ENCODE measurements around the gene LTBP2. TPM values are rescaled to one million over a fixed set of nuclear protein-coding genes. Genes with fewer than 3 reads are reported as not detected.

The LTBP2 gene
- total and polyA plus RNA-seq, 3 experiments from 2014 or later = 0.24 to 0.83 (median 0.42) TPM

- Mint-ChIP-seq H3K4me3 (peak overlapping the region in 1 of 7 donors; percentile 12), H3K9me3 (no peaks in the 10 kb centered on the region)
- CTCF ChIA-PET = interaction anchor here (1.0 to 8.1 kb wide), 2 partner anchors 12 to 32 kb away, joined by 4 to 92 read pairs; partner anchors contain the start of gene LTBP2
Observed at GRCh38 chr14:74622257-74622656, 10.2 kb upstream of the LTBP2 start.

GRCh38 chr14:74621556-74621955 lies 9.5 kb upstream of the LTBP2 start:
- Histone ChIP-seq H3K4me1 (ENCODE audit: insufficient read depth, low read length) (peaks cover 46% of the 10 kb centered on the region), H3K4me3 (ENCODE audit: low read length) (no peak overlapping the region), H3K27me3 (ENCODE audit: insufficient read depth, low read length, poor library complexity, severe bottlenecking) (no peaks in the 10 kb centered on the region), H3K27ac (ENCODE audit: low read depth, low read length) (no peak overlapping the region), H3K9me3 (ENCODE audit: low read length) (no peaks in the 10 kb centered on the region), H3K36me3 (ENCODE audit: insufficient read depth, low read length) (no peaks in the 10 kb centered on the region)
- ChIA-PET CTCF (interaction anchor here (8.1 kb wide), 1 partner anchor 11 kb away, joined by 92 read pairs; the partner anchor contains the start of gene LTBP2), POLR2A (no interaction called here)
- Mint-ChIP-seq H3K4me3 (peak overlapping the region in 1 of 7 donors; percentile 28), H3K4me1 (peaks cover 55 to 62% (median 57%) of the 10 kb centered on the region in 3 donors), H3K27me3 (peaks cover 0 to 10% of the 10 kb centered on the region in 2 donors), H3K27ac (peak overlapping the region in 1 of 8 donors; percentile 50), H3K9me3 (no peaks in the 10 kb centered on the region), H3K36me3 (no peaks in the 10 kb centered on the region)
- DNase-seq = no peak

More at GRCh38 chr14:74622257-74622656, 10.2 kb upstream of the LTBP2 start:
- Histone ChIP-seq H3K27ac (ENCODE audit: low read depth, low read length) (no peak overlapping the region), H3K4me1 (ENCODE audit: insufficient read depth, low read length) (peaks cover 44% of the 10 kb centered on the region), H3K9me3 (ENCODE audit: low read length) (no peaks in the 10 kb centered on the region), H3K27me3 (ENCODE audit: insufficient read depth, low read length, poor library complexity, severe bottlenecking) (no peaks in the 10 kb centered on the region), H3K4me3 (ENCODE audit: low read length) (no peak overlapping the region), H3K36me3 (ENCODE audit: insufficient read depth, low read length) (no peaks in the 10 kb centered on the region)
- peaks cover 57 to 61% (median 58%) of the 10 kb centered on the region in 3 donors for H3K4me1 Mint-ChIP-seq
- H3K36me3 Mint-ChIP-seq = no peaks in the 10 kb centered on the region
- DNase-seq = no peak
- H3K27me3 Mint-ChIP-seq = peaks cover 0 to 10% of the 10 kb centered on the region in 2 donors
- POLR2A ChIA-PET = no interaction called here
- H3K27ac Mint-ChIP-seq = peak overlapping the region in 3 of 8 donors; percentile 3 to 50 (median 47)

GRCh38 chr14:74620923-74621322 lies 8.9 kb upstream of the LTBP2 start:
- Mint-ChIP-seq H3K4me1 (peaks cover 61 to 68% (median 63%) of the 10 kb centered on the region in 3 donors), H3K27ac (peak overlapping the region in 7 of 8 donors; percentile 42 to 97 (median 59)), H3K4me3 (peak overlapping the region in 6 of 7 donors; percentile 28 to 87 (median 67)), H3K27me3 (peaks cover 0 to 10% of the 10 kb centered on the region in 2 donors), H3K36me3 (no peaks in the 10 kb centered on the region), H3K9me3 (no peaks in the 10 kb centered on the region)
- Histone ChIP-seq H3K4me1 (ENCODE audit: insufficient read depth, low read length) (peaks cover 46% of the 10 kb centered on the region), H3K9me3 (ENCODE audit: low read length) (no peaks in the 10 kb centered on the region), H3K27ac (ENCODE audit: low read depth, low read length) (no peak overlapping the region), H3K27me3 (ENCODE audit: insufficient read depth, low read length, poor library complexity, severe bottlenecking) (no peaks in the 10 kb centered on the region), H3K4me3 (ENCODE audit: low read length) (no peak overlapping the region), H3K36me3 (ENCODE audit: insufficient read depth, low read length) (no peaks in the 10 kb centered on the region)
- ChIA-PET CTCF (interaction anchor here (0.7 to 8.1 kb wide), 3 partner anchors 11 to 18 kb away, joined by 3 to 92 read pairs (median 3); partner anchors contain the start of gene LTBP2), POLR2A (no interaction called here)
- no peak for DNase-seq

- peak overlapping the region; percentile 30 to 87 (median 62) for H3K4me3 Mint-ChIP-seq
- ChIA-PET CTCF (interaction anchor here (0.7 to 8.1 kb wide), 3 partner anchors 10 to 18 kb away, joined by 3 to 92 read pairs (median 3); partner anchors contain the start of gene LTBP2), POLR2A (no interaction called here)
- no peak overlapping the region for H3K4me3 ChIP-seq (ENCODE audit: low read length)
- H3K9me3 ChIP-seq (ENCODE audit: low read length) = no peaks in the 10 kb centered on the region
- H3K4me1 ChIP-seq (ENCODE audit: insufficient read depth, low read length) = peaks cover 46% of the 10 kb centered on the region
- no peaks in the 10 kb centered on the region for H3K36me3 Mint-ChIP-seq
- peaks cover 0 to 14% of the 10 kb centered on the region in 2 donors for H3K27me3 Mint-ChIP-seq
- H3K9me3 Mint-ChIP-seq = no peaks in the 10 kb centered on the region
- H3K36me3 ChIP-seq (ENCODE audit: insufficient read depth, low read length) = no peaks in the 10 kb centered on the region
- DNase-seq = peak in 1 of 5 donors; percentile 57
- H3K27ac Mint-ChIP-seq = peak overlapping the region in 7 of 8 donors; percentile 43 to 97 (median 68)
- H3K27ac ChIP-seq (ENCODE audit: low read depth, low read length) = no peak overlapping the region
- peaks cover 66 to 73% (median 67%) of the 10 kb centered on the region in 3 donors for H3K4me1 Mint-ChIP-seq
- no peaks in the 10 kb centered on the region for H3K27me3 ChIP-seq (ENCODE audit: insufficient read depth, low read length, poor library complexity, severe bottlenecking)
Observed at GRCh38 chr14:74620497-74620921, 8.5 kb upstream of the LTBP2 start.

GRCh38 chr14:74619672-74620131 lies 7.7 kb upstream of the LTBP2 start:
- CTCF ChIA-PET = interaction anchor here (1.6 to 8.1 kb wide), 5 partner anchors 10 to 143 kb away, joined by 3 to 92 read pairs (median 10); partner anchors contain the start of genes LTBP2 and YLPM1
- peak overlapping the region in 6 of 8 donors; percentile 43 to 97 (median 72) for H3K27ac Mint-ChIP-seq
- H3K4me1 ChIP-seq (ENCODE audit: insufficient read depth, low read length) = peaks cover 46% of the 10 kb centered on the region

GRCh38 chr14:74618078-74618952 lies 6.3 kb upstream of the LTBP2 start:
- peak overlapping the region; percentile 32 for H3K27ac ChIP-seq (ENCODE audit: low read depth, low read length)
- Mint-ChIP-seq H3K36me3 (no peaks in the 10 kb centered on the region), H3K27ac (peak overlapping the region; percentile 91 to 97 (median 94)), H3K4me1 (peaks cover 78 to 87% (median 79%) of the 10 kb centered on the region in 3 donors), H3K9me3 (no peaks in the 10 kb centered on the region), H3K27me3 (peaks cover 0 to 13% of the 10 kb centered on the region in 2 donors), H3K4me3 (peak overlapping the region; percentile 63 to 85 (median 78))
- peak; percentile 60 to 92 (median 71) for DNase-seq
- H3K27me3 ChIP-seq (ENCODE audit: insufficient read depth, low read length, poor library complexity, severe bottlenecking) = no peaks in the 10 kb centered on the region
- peak overlapping the region; percentile 47 for H3K4me3 ChIP-seq (ENCODE audit: low read length)
- ChIA-PET CTCF (interaction anchor here (0.5 to 8.1 kb wide), 17 partner anchors 8 to 287 kb away, joined by 3 to 92 read pairs (median 4); partner anchors contain the start of genes LTBP2 and YLPM1), POLR2A (interaction anchor here (0.5 to 1.6 kb wide), 9 partner anchors 9 to 265 kb away, joined by 3 to 9 read pairs (median 4); partner anchors contain the start of genes AREL1, FCF1 and YLPM1)
- peaks cover 46% of the 10 kb centered on the region for H3K4me1 ChIP-seq (ENCODE audit: insufficient read depth, low read length)
- H3K36me3 ChIP-seq (ENCODE audit: insufficient read depth, low read length) = no peaks in the 10 kb centered on the region
- no peaks in the 10 kb centered on the region for H3K9me3 ChIP-seq (ENCODE audit: low read length)

More at GRCh38 chr14:74619672-74620131, 7.7 kb upstream of the LTBP2 start:
- H3K27me3 ChIP-seq (ENCODE audit: insufficient read depth, low read length, poor library complexity, severe bottlenecking) = no peaks in the 10 kb centered on the region
- Mint-ChIP-seq H3K9me3 (no peaks in the 10 kb centered on the region), H3K36me3 (no peaks in the 10 kb centered on the region), H3K4me3 (peak overlapping the region; percentile 54 to 87 (median 72)), H3K27me3 (peaks cover 0 to 15% of the 10 kb centered on the region in 2 donors), H3K4me1 (peaks cover 74 to 81% (median 75%) of the 10 kb centered on the region in 3 donors)
- H3K27ac ChIP-seq (ENCODE audit: low read depth, low read length) = no peak overlapping the region
- POLR2A ChIA-PET = interaction anchor here (1.6 kb wide), 1 partner anchor 144 kb away, joined by 9 read pairs; the partner anchor contains the start of gene YLPM1
- no peak for DNase-seq
- H3K9me3 ChIP-seq (ENCODE audit: low read length) = no peaks in the 10 kb centered on the region
- no peak overlapping the region for H3K4me3 ChIP-seq (ENCODE audit: low read length)
- H3K36me3 ChIP-seq (ENCODE audit: insufficient read depth, low read length) = no peaks in the 10 kb centered on the region

- H3K27me3 Mint-ChIP-seq = peaks cover 0 to 13% of the 10 kb centered on the region in 2 donors
- peak overlapping the region; percentile 32 for H3K27ac ChIP-seq (ENCODE audit: low read depth, low read length)
- POLR2A ChIA-PET = interaction anchor here (1.6 kb wide), 1 partner anchor 97 kb away, joined by 5 read pairs; the partner anchor contains the start of genes AREL1 and FCF1
- H3K36me3 Mint-ChIP-seq = no peaks in the 10 kb centered on the region
- H3K27me3 ChIP-seq (ENCODE audit: insufficient read depth, low read length, poor library complexity, severe bottlenecking) = no peaks in the 10 kb centered on the region
- peaks cover 46% of the 10 kb centered on the region for H3K4me1 ChIP-seq (ENCODE audit: insufficient read depth, low read length)
- peak overlapping the region; percentile 91 to 97 (median 94) for H3K27ac Mint-ChIP-seq
- H3K4me1 Mint-ChIP-seq = peaks cover 78 to 87% (median 79%) of the 10 kb centered on the region in 3 donors
- no peaks in the 10 kb centered on the region for H3K9me3 ChIP-seq (ENCODE audit: low read length)
- peak overlapping the region in 5 of 7 donors; percentile 63 to 85 (median 79) for H3K4me3 Mint-ChIP-seq
- H3K4me3 ChIP-seq (ENCODE audit: low read length) = no peak overlapping the region
- peak in 2 of 5 donors; percentile 5 to 37 for DNase-seq
- H3K36me3 ChIP-seq (ENCODE audit: insufficient read depth, low read length) = no peaks in the 10 kb centered on the region
- H3K9me3 Mint-ChIP-seq = no peaks in the 10 kb centered on the region
- CTCF ChIA-PET = interaction anchor here (0.7 to 8.1 kb wide), 7 partner anchors 7 to 244 kb away, joined by 3 to 92 read pairs (median 6); partner anchors contain the start of gene LTBP2
Observed at GRCh38 chr14:74616996-74617700, 5.1 kb upstream of the LTBP2 start.

Data from CD8-positive, alpha-beta memory T cell (primary cell).